GM12874 (cell line): ENCODE data around the gene GTF2E1.

ENCODE experiments used
- CTCF ChIP-seq: IDR thresholded peaks from 2 replicates; pipeline ENCODE4 v1.5.1; 2011; ENCODE audit warnings: low read depth, mild to moderate bottlenecking, control low read depth, low read length, moderate library complexity; ENCODE audit not compliant: insufficient read depth

The GTF2E1 gene

GRCh38 chr3:120773932-120774331 is 31.4 kb downstream of the GTF2E1 start:
- no peak for TF ChIP-seq CTCF

GRCh38 chr3:120775411-120775810 is 32.9 kb downstream of the GTF2E1 start:
- TF ChIP-seq CTCF = no peak

- TF ChIP-seq CTCF = no peak
Measured at GRCh38 chr3:120778776-120779175, 36.2 kb downstream of the GTF2E1 start.

- TF ChIP-seq CTCF = no peak
Measured at GRCh38 chr3:120780977-120781376, 38.4 kb downstream of the GTF2E1 start.

- TF ChIP-seq CTCF = no peak
Measured at GRCh38 chr3:120791010-120791409, 48.5 kb downstream of the GTF2E1 start.

GRCh38 chr3:120791913-120792312 is 49.4 kb downstream of the GTF2E1 start:
- TF ChIP-seq CTCF = no peak

GRCh38 chr3:120793601-120794000 is 51.1 kb downstream of the GTF2E1 start:
- no peak for TF ChIP-seq CTCF
